GM19239 (cell line): Measurements from ENCODE around the gene CLEC7A.

Source experiments
- DNase-seq: peaks from one replicate; pipeline ENCODE4 v3.0.0; 2011; ENCODE audit warnings: low spot score; ENCODE audit not compliant: insufficient read length
- FAIRE-seq: peaks from 2 replicates; lab custom pipeline; 2011; peaks lifted over from hg19 to GRCh38; lab: Jason Lieb, UNC

Gene CLEC7A

GRCh38 chr12:10097521-10097920 is 32.5 kb downstream of the CLEC7A start:
- DNase-seq (no peak), FAIRE-seq (no peak)

- DNase-seq: no peak
- FAIRE-seq: peak; percentile 51
Observed at GRCh38 chr12:10095971-10096370, 34.0 kb downstream of the CLEC7A start.

GRCh38 chr12:10094646-10095395 is 35.2 kb downstream of the CLEC7A start:
- no peak for DNase-seq
- no peak for FAIRE-seq

DNA sequence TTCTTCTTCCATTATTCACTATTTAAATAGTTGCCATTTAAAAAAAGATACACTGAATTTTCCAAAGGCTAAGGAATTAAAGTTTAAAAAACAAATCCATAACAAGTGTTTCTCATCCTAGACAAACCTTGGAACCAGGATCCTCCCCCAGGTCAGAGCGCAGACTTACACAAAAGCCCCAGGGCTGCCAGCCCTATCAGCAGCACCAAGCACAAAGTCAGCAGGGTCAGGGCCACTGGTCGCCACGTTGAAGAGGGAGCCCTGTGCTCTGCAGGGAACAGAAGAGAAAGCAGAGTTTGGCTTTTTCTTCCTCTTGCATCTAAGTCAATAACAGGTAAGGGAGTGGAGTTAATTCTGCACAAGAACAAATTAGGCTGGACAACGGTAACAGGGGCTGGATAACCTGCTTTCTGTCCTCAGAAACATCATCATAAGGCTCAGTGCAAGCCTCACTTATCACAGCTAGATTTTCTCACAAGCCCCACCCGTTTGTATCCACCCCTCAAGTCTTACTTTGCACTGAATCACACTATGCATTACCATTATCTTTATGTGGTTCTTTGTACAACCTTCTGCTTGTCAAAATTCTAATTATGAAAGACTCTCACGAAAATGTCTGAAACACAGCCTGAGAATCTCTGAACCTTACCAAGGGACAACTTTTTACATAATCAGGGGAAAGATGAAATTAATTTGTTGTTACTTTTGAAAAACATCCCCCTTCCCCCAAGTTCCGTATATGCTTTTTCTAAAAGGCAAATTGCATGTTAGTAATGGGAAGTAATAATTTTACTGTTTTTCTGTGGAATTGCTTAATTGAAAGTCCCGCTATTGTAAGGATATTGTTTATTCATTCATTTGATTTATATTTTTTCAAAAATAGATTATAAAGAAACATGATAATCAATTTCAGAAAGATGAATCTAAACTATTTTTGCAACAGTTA is 40.8 kb downstream of the CLEC7A start:
- FAIRE-seq (no peak), DNase-seq (no peak)

DNA sequence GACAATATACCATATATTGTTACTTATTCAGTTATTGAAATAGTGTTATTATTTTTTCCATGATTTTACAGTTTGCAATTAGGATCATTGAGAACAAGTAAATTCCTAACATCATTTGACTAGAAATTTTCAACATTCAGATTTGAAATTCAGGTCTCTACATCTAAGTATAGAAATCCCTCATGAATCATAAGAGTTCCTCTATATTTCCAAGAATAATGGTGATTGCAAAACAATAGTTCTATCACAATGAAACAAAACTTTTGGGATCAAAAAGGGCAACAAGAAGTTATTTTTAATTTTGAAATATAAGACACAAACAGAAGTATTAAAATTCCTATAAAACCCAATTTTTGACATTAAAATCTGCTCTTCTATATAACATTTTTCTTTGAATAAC is 42.0 kb downstream of the CLEC7A start:
- DNase-seq: no peak
- no peak for FAIRE-seq

GRCh38 chr12:10086387-10086786 is 43.6 kb downstream of the CLEC7A start:
- FAIRE-seq (no peak), DNase-seq (no peak)

DNA sequence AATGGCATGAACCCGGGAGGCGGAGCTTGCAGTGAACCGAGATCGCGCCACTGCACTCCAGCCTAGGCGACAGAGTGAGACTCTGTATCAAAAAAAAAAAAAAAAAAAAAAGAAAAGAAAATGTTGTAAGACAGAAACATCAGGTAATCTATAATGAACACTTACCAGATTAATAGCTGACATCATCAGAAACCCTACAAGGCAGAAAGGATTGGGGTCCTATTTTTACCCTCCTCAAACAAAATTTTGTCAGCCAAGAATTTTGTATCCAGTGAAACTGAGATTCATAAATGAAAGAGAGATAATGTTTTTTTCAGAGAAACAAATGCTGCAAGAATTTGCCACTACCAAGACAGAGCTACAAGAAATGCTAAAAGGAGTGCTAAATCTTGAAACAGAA is 45.3 kb downstream of the CLEC7A start:
- FAIRE-seq: no peak
- no peak for DNase-seq

- FAIRE-seq (no peak), DNase-seq (no peak)
Observed at GRCh38 chr12:10082117-10082874, 47.7 kb downstream of the CLEC7A start.

DNA sequence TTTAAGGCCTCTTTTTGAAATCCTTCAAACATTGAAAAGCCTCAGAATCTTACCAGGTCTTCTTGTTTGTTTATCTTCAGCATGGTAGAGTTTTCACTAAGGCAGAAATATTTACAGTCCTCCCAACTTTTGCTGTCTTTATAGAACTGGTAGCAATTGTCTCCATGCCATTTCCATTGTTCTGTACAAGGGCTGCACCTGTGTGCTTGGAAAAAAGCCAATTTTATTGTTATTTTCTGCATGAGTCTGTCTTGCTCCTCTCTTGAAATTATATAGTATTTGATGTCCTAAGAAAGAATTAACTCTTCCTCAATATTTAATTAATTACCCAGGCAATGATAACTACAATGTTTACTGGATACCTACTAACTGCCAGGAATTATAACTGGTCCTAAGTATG is 54.5 kb downstream of the CLEC7A start:
- no peak for DNase-seq
- FAIRE-seq: no peak

GRCh38 chr12:10073261-10073660 is 56.7 kb downstream of the CLEC7A start:
- no peak for FAIRE-seq
- no peak for DNase-seq

DNA sequence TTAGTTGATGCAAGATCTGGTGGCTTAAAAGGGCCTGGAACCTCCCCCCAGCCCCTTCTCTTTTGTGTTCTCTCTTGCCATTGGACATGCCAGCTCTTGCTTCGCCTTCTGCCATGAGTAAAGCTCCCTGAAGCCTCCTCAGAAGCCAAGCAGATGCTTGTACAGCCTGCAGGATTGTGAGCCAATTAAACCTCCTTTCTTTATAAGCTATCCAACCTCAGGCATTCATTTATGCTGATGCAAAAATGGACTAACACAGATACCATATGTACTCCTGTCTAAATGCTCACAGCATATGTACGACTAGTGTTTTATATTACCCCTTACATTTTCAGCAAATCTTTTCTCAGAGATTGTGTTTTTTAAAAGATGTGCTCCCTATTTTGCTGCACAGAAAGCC is 57.9 kb downstream of the CLEC7A start:
- FAIRE-seq (no peak), DNase-seq (no peak)

DNA sequence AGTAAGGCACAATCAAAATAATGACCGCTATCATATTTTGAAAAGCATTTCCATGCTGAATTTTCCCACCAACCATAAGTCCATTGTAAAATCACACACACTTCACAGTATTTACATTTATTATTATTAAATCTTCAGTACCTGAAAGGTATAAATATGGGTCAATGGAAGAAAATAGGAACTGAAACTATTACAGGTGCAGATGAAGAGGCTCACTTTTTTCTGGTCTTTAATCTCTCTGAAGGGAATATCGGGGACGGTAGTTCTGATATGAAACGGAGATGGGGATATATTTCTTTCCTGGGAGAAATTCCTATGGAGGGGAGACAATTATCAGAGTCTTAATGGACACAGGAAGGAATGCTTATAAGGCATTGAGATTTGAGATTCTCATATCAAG is 59.6 kb downstream of the CLEC7A start:
- FAIRE-seq (peak; percentile 51), DNase-seq (no peak)

- FAIRE-seq: peak; percentile 14
- DNase-seq: no peak
Observed at GRCh38 chr12:10069976-10070375, 60.0 kb downstream of the CLEC7A start.

DNA sequence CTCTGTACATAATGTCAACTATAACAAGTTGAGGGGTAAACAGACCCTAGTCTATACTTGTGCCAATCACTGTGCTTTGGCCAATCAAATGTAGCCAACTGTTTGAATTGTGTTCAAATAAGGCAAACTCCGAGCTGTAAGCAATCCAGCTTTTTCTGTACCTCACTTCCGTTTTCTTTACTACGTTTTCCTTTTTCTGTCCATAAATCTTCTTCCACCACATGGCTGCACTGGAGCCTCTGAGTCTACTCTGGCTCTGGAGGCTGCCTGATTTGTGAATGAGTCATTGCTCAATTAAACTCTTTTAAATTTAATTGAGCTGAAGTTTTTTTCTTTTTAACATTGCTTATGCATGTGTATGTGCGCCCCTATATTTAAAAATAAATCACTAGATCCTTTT is 60.9 kb downstream of the CLEC7A start:
- FAIRE-seq (peak; percentile 54), DNase-seq (no peak)

DNA sequence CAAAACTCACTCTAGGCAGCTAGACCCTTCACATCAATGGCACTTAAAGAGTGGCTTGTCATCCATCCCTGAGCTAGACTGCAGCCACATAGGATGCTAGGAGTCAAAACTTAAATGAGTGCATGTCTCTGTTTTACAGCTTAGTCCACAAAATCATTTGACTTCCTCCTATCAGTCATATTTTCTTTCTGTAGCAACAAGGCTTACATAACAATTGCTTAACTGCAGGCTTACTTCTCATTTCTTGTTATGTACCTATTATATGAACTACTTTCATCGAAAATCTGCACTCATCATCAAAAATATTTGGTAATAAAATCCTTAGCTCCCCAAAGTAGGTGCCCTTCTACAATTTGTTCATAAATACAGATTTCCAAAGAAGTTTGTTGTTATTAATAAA is 61.4 kb downstream of the CLEC7A start:
- FAIRE-seq: no peak
- DNase-seq: no peak

DNA sequence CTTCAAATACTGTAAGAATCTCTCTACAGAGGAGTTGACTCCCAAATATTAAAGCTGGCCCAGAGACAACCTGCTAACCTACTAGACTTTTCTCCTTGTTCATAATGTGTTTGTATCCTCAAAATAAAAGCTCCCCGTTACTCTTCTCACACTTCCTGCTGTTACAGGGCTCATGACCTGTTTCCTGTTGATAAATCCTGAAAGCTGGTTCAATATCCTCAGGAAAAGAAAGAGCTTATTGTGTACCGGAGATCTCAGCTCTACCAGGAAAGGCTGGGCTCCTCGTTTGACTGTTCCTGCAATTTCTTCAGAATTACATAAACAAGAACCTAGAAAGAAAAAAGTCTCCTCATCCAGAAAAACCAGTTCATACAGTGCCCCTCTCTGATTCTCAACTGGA is 62.1 kb downstream of the CLEC7A start:
- FAIRE-seq: no peak
- no peak for DNase-seq

- FAIRE-seq (no peak), DNase-seq (no peak)
Observed at GRCh38 chr12:10067264-10067663, 62.7 kb downstream of the CLEC7A start.
